ENCODE measurements around the gene GMPR.

GRCh38 chr6:16277101-16277981 is 39.0 kb downstream of the GMPR start:
- peak; percentile 60 to 88 (median 74) for TF ChIP-seq CTCF (optimal IDR thresholded peaks at IDR 0.05 in 1 of 3, IDR thresholded peaks at IDR 0.05 in 1 of 3, conservative IDR thresholded peaks at IDR 0.05 in 1 of 3; ENCODE audit: extremely low read depth in 1 of 3, insufficient read depth in 2 of 3, low read length in 3 of 3)
- TF ChIP-seq EZH2 (IDR thresholded peaks at IDR 0.05; ENCODE audit: low read length), result no peak

All from keratinocyte (primary cell).